H1 (cell line): ENCODE results near the gene MYO5B.

Experiments
- CEBPB ChIP-seq: IDR thresholded peaks from 2 replicates; pipeline ENCODE4 v1.6.1; 2012; ENCODE audit warnings: low read depth, low read length
- CTCF ChIP-seq, 3 experiments: IDR thresholded peaks; 1 replicate in 2 of 3; 2 replicates in 1 of 3; pipeline versions ENCODE4 v1.5.1 to v1.6.1; 2011; ENCODE audit warnings: low read length in 3 of 3, mild to moderate bottlenecking in 3 of 3, inconsistent platforms in 2 of 3, low read depth in 1 of 3, moderate library complexity in 1 of 3; ENCODE audit not compliant: insufficient read depth in 1 of 3; ENCODE audit errors: control extremely low read depth in 1 of 3
- E2F6 ChIP-seq: IDR thresholded peaks from 2 replicates; pipeline ENCODE4 v1.6.1; 2012; ENCODE audit warnings: inconsistent platforms
- KDM5A ChIP-seq: fragments of 200-600 bp; IDR thresholded peaks from 2 replicates; pipeline ENCODE4 v1.7.1; 2012; ENCODE audit warnings: mild to moderate bottlenecking, low read length, inconsistent platforms, mixed read lengths
- POLR2AphosphoS5 ChIP-seq: IDR thresholded peaks from 2 replicates; pipeline ENCODE4 v1.6.1; 2011; ENCODE audit warnings: low read depth, low read length

GRCh38 chr18:50117863-50118262 is 77.1 kb downstream of the MYO5B start:
- no peak for TF ChIP-seq CTCF (IDR thresholded peaks at IDR 0.05; ENCODE audit: control extremely low read depth in 1 of 3, insufficient read depth in 1 of 3, low read depth in 1 of 3, low read length in 3 of 3)
- no peak for TF ChIP-seq E2F6
- TF ChIP-seq KDM5A, result no peak
- TF ChIP-seq CEBPB, result no peak
- no peak for TF ChIP-seq POLR2AphosphoS5
